ENCODE results near the gene ABCB6. TPM values are rescaled to one million over a fixed set of nuclear protein-coding genes. Genes with fewer than 3 reads are reported as not detected.

ABCB6 gene
- total and polyA plus RNA-seq, 7 donors = 24.4 to 64.9 (median 42.2) TPM

GRCh38 chr2:219184121-219184520, 34.6 kb downstream of the ABCB6 start:
- H3K36me3 ChIP-seq (ENCODE audit: insufficient read depth in 1 of 2, low read depth in 1 of 2) = peaks cover 6 to 66% of the 10 kb centered on the region in 2 donors
- H3K9me3 ChIP-seq = no peaks in the 10 kb centered on the region
- ATAC-seq (no peak), DNase-seq (no peak)
- H3K27me3 ChIP-seq (ENCODE audit: insufficient read depth in 3 of 3, low read length in 2 of 3) = no peaks in the 10 kb centered on the region
- TF ChIP-seq CTCF (IDR thresholded peaks at IDR 0.05) = no peak
- H3K27ac ChIP-seq = no peak overlapping the region
- H3K4me1 ChIP-seq = peaks cover 6% of the 10 kb centered on the region
- H3K4me3 ChIP-seq = no peak overlapping the region
- 96 to 98% (median 97%) methylated on average over 2 of the region's 2 CpGs for WGBS, 3 donors
- intact Hi-C loops (cut with DNase I) = no loop called here

- Histone ChIP-seq H3K27me3 (ENCODE audit: insufficient read depth in 3 of 3, low read length in 2 of 3) (no peaks in the 10 kb centered on the region), H3K9me3 (no peaks in the 10 kb centered on the region), H3K36me3 (ENCODE audit: insufficient read depth in 1 of 2, low read depth in 1 of 2) (peaks cover 6 to 66% of the 10 kb centered on the region in 2 donors), H3K4me1 (peaks cover 11% of the 10 kb centered on the region), H3K4me3 (no peak overlapping the region), H3K27ac (no peak overlapping the region)
- no peak for ATAC-seq
- intact Hi-C loops (cut with DNase I) = no loop called here
- WGBS, 3 donors = 90 to 92% (median 91%) methylated on average over 6 of the region's 6 CpGs
- TF ChIP-seq CTCF (IDR thresholded peaks at IDR 0.05) = no peak
- no peak for DNase-seq
These were observed 35.5 kb downstream of the ABCB6 start for GRCh38 chr2:219183151-219183772.

GRCh38 chr2:219182331-219183150, 36.2 kb downstream of the ABCB6 start:
- peaks cover 6 to 66% of the 10 kb centered on the region in 2 donors for H3K36me3 ChIP-seq (ENCODE audit: insufficient read depth in 1 of 2, low read depth in 1 of 2)
- peaks cover 11% of the 10 kb centered on the region for H3K4me1 ChIP-seq
- H3K27ac ChIP-seq = no peak overlapping the region
- DNase-seq = no peak
- no peak for ATAC-seq
- H3K4me3 ChIP-seq = no peak overlapping the region
- WGBS, 3 donors = 54 to 67% (median 61%) methylated on average over 8 of the region's 8 CpGs
- intact Hi-C loops (cut with DNase I) = no loop called here
- H3K9me3 ChIP-seq = no peaks in the 10 kb centered on the region
- H3K27me3 ChIP-seq (ENCODE audit: insufficient read depth in 3 of 3, low read length in 2 of 3) = no peaks in the 10 kb centered on the region
- TF ChIP-seq CTCF (IDR thresholded peaks at IDR 0.05) = no peak

- Histone ChIP-seq H3K9me3 (no peaks in the 10 kb centered on the region), H3K4me1 (peaks cover 11% of the 10 kb centered on the region), H3K27me3 (ENCODE audit: insufficient read depth in 3 of 3, low read length in 2 of 3) (no peaks in the 10 kb centered on the region), H3K4me3 (no peak overlapping the region), H3K36me3 (ENCODE audit: insufficient read depth in 1 of 2, low read depth in 1 of 2) (peaks cover 6 to 66% of the 10 kb centered on the region in 2 donors), H3K27ac (no peak overlapping the region)
- WGBS, 3 donors = 92 to 96% (median 95%) methylated on average over 6 of the region's 6 CpGs
- no peak for TF ChIP-seq CTCF (IDR thresholded peaks at IDR 0.05)
- intact Hi-C loops (cut with DNase I) = no loop called here
- ATAC-seq (no peak), DNase-seq (no peak)
These were observed 37.2 kb downstream of the ABCB6 start for GRCh38 chr2:219181531-219181930.

Data from psoas muscle (tissue), 8 donors.